Mucosa of descending colon (tissue), 3 donors: ENCODE measurements around the gene PICK1. TPM values are rescaled to one million over a fixed set of nuclear protein-coding genes. Genes with fewer than 3 reads are reported as not detected.
A peak's percentile ranks its signal among the peaks of the same experiment; 100 is the strongest.

Experiments used
- ATAC-seq: fragments of 200-7000 bp; cut with Tn5 transposase; one replicate; pipeline ENCODE4 v1.9.1; 2020; ENCODE audit warnings: mild to moderate bottlenecking, moderate library complexity
- DNase-seq, 3 donors: peaks; one replicate each; pipeline ENCODE4 v3.0.0-alpha.2; 2020
- H3K36me3 ChIP-seq: fragments of 200-600 bp; one replicate; pipeline ENCODE4 v1.8.0; 2021; ENCODE audit warnings: low read depth, mild to moderate bottlenecking
- H3K4me1 ChIP-seq: fragments of 200-600 bp; one replicate; pipeline ENCODE4 v1.8.0; 2021; ENCODE audit warnings: low read depth, mild to moderate bottlenecking
- H3K4me3 ChIP-seq: fragments of 200-600 bp; one replicate; pipeline ENCODE4 v1.8.0; 2021; ENCODE audit warnings: mild to moderate bottlenecking
- H3K9me3 ChIP-seq: fragments of 200-600 bp; one replicate; pipeline ENCODE4 v1.8.0; 2021; ENCODE audit warnings: mild to moderate bottlenecking
- CTCF ChIP-seq: fragments of 200-600 bp; IDR thresholded peaks from one replicate; pipeline ENCODE4 v1.8.0; 2022; ENCODE audit warnings: antibody characterized with exemption, mild to moderate bottlenecking
- intact Hi-C, 2 donors: fragments of 100-400 bp; cut with DNase I in 1 of 2; cut with micrococcal nuclease in 1 of 2; formaldehyde crosslinking; loops; one replicate each; pipeline versions ENCODE4 v1.11.0 to v1.11.1; 2022; cut with DNase I, micrococcal nuclease
- total RNA-seq, 3 donors: library from RNA; stranded (reverse); fragmentation: NEBNext Ultra II Directional in 2 of 3; extraction: Animal tissue kit (Norgen Biotek cat#: 25700) in 2 of 3; gene quantifications; one replicate each; pipeline versions ENCODE4 v1.2.1 to v1.2.4, GENCODE V29; 2021 to 2023
- donor health status: DM: no; HTN: no; CAD: no; lungs with moderate emphysema.
- donor health status: DM: no; HTN: no; CAD: no.
- donor health status: DM: no; HTN: yes; CAD: no.

PICK1 gene
- total RNA-seq, 3 donors from 2014 or later: 30.9 to 40.7 (median 37.9) TPM

GRCh38 chr22:38016182-38017151 is 40.7 kb upstream of the PICK1 start:
- TF ChIP-seq CTCF: no peak
- ATAC-seq: peak; percentile 81
- Histone ChIP-seq H3K4me3 (no peak overlapping the region), H3K4me1 (peaks cover 7% of the 10 kb centered on the region), H3K36me3 (no peaks in the 10 kb centered on the region), H3K9me3 (no peaks in the 10 kb centered on the region)
- intact Hi-C loops: no loop called here
- DNase-seq: peak in 2 of 3 donors; percentile 69

DNA sequence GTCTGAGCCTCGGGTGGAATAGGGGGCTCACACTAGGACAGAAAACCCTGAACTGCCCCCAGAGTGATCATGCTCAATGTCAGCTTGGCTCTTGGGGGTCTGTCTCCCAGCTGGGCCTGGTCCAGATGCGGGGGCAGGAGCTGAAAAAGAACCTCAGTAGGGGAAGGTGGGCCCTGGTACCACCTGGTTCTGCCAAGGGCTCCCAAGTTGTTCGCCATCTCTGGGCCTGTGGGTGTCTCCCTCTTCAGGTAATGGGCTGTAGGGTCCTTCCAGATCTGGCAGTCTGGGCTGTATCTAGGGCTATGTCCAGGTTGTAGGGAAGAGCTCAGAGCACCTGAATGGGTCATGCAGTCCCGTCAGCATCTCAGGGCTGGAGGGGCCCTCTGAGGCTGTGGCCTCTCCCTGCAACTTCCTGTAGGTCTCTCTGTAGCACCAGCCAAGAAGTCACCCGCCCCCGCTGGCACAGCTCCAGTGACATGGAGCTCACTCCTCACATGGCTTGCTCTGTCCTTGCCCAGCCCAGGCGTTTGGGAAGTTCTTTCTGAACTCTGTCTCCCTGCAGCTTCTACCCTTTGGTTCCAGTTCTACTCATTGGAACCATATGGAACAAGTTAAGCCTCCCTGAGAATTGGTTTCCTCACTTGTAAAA is 39.8 kb upstream of the PICK1 start:
- Histone ChIP-seq H3K4me3 (no peak overlapping the region), H3K9me3 (no peaks in the 10 kb centered on the region), H3K4me1 (peaks cover 7% of the 10 kb centered on the region), H3K36me3 (no peaks in the 10 kb centered on the region)
- intact Hi-C loops: no loop called here
- DNase-seq: peak; percentile 79 to 82 (median 82)
- peak; percentile 77 for ATAC-seq
- no peak for TF ChIP-seq CTCF

DNA sequence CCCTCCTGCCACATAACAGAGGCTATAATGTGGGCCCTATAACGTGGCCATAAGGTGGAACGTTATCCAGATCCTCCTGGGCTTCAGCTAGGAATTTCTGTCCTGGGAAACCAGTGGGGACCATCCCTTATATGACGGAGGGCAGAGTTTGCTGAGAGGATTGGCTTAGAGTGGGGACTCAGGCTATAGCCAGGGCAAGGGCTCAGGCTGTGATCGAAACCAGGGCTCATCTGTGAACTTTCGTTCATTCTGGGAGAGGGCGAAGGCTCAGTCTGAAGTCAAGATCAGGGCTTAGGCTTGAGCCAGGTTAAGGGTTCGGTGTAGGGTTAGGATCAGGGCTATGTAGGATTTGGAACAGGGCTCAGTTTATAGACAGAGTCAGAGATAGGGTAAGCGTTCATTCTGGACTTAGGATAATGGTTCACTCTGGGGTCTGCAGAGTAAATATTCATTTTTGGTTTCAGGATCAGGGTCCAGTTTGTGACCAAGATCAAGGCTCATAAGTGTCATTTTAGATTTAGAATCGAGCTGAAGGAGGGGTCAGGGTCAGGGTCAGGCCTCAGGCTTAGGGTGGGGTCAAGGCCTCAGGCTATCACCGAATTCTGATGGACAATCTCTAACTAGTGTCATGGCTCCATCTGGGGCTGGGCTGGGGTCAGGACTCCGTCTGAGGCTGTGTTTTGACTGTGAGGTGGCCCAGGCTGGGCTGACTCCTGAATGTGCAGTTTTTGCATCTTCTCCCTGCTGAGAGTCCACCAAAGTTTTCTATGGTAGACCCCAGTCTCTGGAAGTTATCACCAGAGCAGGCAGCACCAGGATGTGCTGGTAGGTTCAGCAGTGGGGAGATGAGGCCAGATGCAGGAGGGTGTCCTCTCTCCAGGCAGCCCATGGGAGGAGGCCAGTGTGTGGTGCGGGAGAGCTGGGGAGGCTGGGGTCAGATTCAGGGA is 39.0 kb upstream of the PICK1 start:
- intact Hi-C loops: no loop called here
- no peak for TF ChIP-seq CTCF
- no peaks in the 10 kb centered on the region for H3K36me3 ChIP-seq
- H3K9me3 ChIP-seq: no peaks in the 10 kb centered on the region
- no peak for DNase-seq
- no peak for ATAC-seq
- H3K4me1 ChIP-seq: peaks cover 7% of the 10 kb centered on the region
- no peak overlapping the region for H3K4me3 ChIP-seq

DNA sequence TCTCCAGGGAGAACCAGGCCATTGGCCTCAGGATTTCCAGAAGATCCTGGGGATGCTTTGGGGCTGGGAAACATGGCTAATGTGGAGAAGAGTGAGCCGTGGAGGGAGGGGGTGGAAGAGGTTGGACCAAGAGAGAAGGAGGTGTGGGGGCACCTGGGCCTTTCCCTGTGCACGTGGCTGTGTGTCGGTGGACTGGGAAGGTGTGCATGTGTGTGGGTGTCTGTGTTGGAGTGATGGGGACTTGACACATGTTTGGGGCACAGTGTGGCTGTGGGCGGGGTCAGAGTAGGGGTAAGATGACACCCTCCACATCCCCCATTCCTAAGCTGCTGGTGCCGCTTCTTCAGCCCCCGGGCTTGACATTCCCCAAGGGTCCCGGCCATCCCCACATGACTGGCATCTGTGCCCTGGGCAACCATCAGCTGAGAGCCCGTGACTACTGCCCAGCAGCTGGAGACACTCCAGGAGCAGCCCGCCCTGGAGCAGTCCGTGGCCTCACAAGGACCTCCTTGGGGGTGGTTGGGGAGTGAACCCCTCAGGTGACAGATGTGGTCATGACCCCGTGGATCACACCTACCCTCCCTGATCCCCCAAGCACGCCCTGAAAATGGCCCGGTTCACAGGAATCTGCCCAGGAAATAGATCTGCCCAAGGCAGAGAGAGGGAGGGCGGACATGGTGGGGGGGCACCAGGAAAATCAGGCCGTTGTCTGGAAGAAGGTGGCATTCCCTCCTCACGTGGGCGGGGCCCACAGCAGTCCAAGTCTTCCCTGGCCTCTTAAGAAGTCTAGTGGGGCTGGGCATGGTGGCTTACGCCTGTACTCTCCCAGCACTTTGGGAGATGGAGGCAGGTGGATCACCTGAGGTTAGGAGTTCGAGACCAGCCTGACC is 38.0 kb upstream of the PICK1 start:
- Histone ChIP-seq H3K4me1 (peaks cover 7% of the 10 kb centered on the region), H3K36me3 (no peaks in the 10 kb centered on the region), H3K9me3 (no peaks in the 10 kb centered on the region), H3K4me3 (no peak overlapping the region)
- ATAC-seq: no peak
- intact Hi-C loops: no loop called here
- no peak for TF ChIP-seq CTCF
- DNase-seq: no peak
